Measurements from ENCODE around the gene NAPB.

Gene NAPB

DNA sequence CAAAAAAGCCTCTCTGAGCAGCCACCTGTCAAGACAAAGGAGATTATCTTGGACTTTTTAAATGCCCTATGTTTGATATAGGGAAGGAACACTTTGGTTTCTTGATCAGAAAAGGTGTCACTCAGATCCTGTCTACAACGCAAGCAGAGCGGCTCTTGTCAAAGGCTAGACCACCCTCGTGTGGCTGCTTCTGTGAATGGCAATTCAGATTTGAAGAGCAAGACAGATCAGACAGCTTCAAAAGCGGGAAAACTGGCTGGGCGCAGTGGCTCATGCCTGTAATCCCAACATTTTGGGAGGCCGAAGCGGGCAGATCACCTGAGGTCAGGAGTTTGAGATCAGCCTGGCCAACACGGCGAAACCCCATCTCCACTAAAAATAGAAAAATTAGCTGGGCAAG lies 80.8 kb downstream of the NAPB start:
- DNase-seq = no peak

DNA sequence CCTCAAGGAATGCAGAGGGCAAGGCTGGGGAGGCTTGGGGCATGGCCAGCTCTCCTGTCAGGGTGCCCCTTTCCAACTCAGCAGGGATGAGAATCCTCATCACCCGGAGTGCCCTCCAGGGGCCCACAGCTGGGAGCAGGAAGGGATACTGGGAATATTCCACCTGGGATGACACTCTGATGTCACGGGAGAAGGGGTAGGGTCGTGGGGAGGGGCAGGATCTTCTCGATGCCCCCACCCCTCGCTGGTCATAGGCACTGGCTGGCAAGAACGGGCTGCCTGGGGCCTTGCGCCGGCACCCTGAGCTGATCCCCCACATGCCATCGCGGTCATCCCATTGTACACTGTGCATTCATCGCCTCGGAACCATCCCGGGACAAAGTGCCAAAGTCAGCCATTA lies 81.3 kb downstream of the NAPB start:
- no peak for DNase-seq

DNA sequence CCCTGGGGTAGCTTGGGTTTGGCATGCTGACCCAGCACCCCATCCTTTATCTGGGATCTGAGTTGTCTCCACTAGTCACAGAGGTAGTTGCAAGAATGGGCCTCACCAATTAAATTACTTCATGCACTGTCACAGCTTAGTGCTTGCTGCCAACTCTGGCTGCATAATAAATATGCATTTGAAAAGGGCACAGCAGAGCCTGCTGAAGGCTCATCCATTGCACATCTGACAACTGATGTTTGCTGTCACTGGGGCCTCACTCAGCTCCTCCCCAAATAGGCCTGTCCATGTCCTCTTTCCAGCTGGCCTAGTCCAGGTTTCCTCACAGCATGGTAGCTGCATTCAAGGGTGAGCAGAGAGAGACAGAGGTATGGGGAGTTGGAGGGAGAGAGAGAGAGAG lies 84.0 kb downstream of the NAPB start:
- DNase-seq = no peak

DNA sequence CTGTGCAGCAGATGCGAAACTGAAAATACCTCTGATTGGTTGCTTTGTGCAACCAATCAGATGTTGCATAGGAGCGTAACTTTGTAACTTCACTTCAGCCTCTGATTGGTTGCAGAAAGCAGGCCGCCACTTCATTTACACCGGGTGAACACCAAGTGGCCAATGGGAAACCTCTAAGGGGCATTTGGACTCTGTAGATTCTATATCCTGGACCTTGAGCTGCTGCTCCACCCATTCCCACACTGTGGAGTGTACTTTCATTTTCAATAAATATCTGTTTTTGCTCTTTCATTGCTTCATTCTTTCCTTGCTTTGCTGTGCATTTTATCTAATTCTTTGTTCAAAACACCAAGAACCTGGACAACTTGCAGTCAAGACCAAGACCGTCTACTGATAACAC lies 84.8 kb downstream of the NAPB start:
- DNase-seq = no peak

DNA sequence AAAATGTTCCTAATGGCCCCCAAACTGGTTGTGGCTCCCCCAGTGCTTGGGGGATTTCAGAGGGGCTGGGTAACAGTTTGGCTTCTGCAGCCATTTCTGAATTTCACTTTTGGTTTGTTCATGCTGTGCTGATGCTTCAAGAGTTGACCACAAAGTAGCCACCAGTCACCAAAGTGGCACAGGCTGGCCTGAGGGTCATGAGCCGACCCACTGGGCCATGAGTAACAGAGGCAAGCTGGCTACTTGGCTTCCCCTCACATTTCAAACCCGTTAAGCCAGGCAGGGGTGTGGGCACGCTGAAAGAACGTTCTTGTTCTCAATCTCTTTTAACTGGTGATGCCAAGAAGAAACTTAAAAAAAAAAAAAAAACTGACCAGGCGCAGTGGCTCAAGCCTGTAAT lies 85.8 kb downstream of the NAPB start:
- DNase-seq = no peak

DNA sequence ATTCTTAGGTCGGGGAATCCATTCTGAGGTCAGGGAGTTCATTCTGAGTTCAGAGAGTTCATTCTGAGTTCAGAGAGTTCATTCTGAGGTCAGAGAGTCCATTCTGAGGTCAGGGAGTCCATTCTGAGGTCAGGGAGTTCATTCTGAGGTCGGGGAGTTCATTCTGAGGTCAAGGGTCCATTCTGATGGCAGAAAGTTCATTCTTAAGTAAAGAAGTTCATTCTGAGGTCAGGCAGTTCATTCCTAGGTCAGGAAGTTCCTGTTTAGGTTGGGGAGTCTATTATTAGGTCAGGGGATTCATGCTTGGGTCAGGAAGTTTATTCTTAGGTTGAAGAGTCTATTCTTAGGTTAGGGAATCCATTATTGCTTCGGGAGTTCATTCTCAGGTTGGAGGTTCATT lies 87.2 kb downstream of the NAPB start:
- no peak for DNase-seq

DNA sequence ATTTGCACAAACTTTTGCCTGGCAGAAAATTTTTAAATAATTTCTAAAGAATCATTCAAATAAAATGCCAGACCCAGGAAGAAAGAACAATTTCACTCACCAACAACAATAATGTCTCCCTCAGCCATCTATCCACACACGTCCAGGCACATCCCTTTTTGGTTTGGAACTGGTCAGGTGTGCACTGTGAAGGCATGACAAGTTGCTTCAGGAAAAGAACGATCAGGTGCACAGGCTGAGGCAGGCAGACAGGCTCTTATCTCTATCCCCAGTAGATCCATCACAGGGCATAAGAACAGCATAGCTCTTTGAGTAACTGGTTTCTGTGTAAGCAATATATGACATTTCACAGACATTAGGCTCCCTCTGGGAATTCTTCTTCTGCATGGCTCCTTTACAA lies 88.8 kb downstream of the NAPB start:
- DNase-seq = no peak

DNA sequence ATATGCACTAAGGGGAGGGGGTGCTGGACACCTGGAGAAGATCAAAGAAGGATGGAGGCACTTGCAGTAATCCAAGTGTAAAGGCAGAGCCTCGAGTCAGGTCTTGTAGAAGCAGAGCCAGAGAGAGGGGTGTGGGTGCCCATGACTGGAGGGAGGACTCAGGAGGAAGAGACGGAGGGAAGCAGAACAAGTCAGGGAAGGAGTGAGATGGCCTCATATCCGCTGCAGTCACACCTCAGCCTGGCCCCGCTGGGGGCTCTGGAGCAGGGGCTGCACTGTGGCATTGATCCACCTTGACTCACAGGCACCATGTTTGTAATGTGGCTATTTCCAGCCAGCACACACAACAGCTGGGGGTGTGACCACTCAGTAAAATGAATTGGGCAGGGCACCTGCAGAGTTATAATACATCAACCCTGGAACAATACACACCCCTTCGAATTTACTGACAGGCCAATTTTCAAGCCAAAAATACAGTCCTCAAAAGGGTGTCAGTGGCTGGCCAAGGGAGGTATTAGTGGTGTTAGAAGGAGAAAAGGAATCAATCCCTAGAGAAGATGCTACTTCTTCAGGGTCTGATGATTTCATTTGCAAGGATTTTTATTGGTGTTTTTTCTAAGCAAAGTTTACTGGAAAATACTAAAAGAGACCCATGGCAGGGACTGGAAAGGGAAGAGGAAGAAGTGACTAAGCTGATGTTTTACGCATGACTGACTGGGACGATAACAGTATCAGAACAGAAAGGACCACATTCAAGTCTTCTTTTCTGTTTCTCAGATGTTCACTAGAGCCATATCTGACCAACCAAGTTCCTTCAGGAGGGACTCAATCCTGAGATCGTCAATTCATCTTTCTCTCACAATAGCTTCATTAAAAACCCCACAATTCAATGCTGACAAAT lies 89.6 kb downstream of the NAPB start:
- DNase-seq = no peak

DNA sequence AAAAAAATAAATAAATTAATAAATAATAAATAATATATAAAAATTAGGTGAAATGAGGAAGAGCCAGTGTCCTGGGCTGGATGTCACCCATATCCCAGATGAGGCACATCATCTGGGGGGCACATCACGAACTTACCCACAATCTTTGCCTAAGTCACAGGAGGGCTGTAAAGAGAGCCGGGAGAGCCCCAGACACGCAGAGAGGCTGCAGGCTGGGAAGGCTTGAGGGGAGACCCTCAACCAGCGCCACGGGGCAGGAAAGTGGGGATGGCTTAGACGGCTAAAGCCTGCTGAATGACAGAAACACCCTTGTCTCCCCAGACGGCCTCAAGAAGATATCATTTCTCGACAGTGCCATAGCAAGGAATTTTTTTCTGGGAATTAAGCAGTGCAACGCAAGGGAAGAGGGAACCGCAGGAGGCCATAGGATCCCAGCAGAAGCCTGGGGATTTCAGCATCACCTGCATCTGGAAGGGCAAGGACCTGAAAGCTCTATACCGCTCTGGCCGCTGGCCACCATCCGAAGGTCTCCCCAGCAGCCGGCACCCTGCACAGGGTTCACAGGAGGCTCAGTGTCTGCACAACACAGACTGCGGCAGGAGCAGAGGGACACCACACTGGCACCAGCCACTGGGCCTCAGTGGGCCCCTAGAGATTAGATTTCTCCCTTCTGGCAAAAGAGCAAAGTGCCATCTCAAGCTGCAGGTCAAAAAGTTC lies 93.5 kb downstream of the NAPB start:
- no peak for DNase-seq

DNA sequence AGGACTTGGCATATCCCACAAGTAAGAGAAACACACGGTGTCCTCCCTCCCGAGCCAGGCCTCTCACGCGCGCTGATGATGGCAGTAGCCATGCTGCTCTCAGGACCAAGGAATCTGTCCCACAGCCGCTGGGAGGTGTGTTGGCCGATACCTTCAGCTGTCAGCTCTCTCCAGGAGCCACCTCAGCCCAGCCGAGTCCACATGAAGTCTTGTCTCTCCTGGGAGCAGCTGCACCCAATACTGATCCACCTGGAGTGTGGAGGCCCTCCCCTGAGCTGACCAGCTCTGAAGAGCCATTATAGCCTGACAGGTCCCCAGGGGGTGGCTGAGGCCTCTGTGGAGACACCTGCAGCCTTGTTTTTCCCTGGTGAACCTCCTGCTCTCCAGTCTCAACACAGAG lies 94.5 kb downstream of the NAPB start:
- no peak for DNase-seq

DNA sequence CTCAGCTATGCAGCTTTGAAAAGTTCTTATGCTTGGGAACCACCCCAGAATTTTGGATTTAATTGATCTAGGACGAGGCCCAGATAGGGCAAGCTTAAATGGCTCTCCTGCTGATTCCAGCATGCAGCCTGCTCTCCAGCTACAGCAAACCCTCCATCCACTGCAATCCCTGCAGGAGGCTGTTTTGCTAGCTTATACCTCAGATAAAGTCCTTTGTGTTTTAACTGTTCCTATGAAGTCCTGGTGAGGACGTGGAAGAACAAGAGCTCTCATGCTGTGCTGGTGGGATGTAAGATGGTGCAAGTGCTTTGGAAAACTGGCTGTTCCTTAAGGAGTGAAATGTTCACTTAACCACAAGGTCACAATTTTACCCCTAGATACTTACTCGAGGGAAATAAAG lies 96.2 kb downstream of the NAPB start:
- no peak for DNase-seq

Measured in activated naive CD4-positive, alpha-beta T cell treated with Interleukin-2 at 50 U/mL for 16 hours (primary cell).